Erythroblast (primary cell): ENCODE data around the gene E2F1.

Source experiments
- GATA1 ChIP-seq: IDR thresholded peaks from 2 replicates; pipeline ENCODE4 v1.6.1; 2011; ENCODE audit warnings: low read depth, mild to moderate bottlenecking, control low read depth, low read length, moderate library complexity
- POLR2A ChIP-seq: IDR thresholded peaks from 2 replicates; pipeline ENCODE4 v1.6.1; 2011; ENCODE audit warnings: mild to moderate bottlenecking, low read length

DNA sequence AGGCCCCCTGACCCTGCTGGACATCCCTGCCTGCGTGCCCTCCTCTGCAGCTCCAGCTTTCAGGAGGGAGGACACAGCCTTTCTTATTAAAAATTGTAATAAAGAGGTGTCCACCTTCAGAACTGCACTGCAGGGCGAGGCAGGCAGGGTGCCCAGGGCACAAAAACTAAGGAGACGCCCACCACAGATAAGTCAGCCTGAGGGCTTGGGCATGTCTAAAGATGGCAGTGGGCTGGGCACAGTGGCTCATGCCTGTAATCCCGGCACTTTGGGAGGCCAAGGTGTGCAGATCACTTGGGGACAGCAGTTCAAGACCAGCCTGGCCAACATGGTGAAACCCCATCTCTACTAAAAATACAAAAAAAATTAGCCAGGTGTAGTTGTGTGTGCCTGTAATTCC lies 31.0 kb downstream of the E2F1 start:
- TF ChIP-seq POLR2A: no peak
- TF ChIP-seq GATA1: no peak
